ENCODE results near the gene CHRM1.
"Not testable (repeated sequence)": the region's sequence is repeated elsewhere in the genome, so short reads cannot be mapped to it uniquely, and the experiment has no call there.

The CHRM1 gene
- 0 to 0.11 (median 0) reads per million in 9 experiments for total RNA-seq

- ATAC-seq (replicated peaks): no peak
- Mint-ChIP-seq H3K4me1 (ENCODE audit: low read depth in 2 of 2) (peaks cover 13 to 17% of the 10 kb centered on the region in 2 donors), H3K27me3 (peaks cover 50 to 81% of the 10 kb centered on the region in 2 donors), H3K4me3 (peak within 1 kb of the TSS in 1 of 2 donors; percentile 75), H3K9me3 (no peaks in the 10 kb centered on the region), H3K36me3 (ENCODE audit: insufficient read depth) (peaks cover 11% of the 10 kb centered on the region), H3K27ac (no peak within 1 kb of the TSS)
- DNase-seq: no peak
These were observed at the start of gene CHRM1 for GRCh38 chr11:62921201-62921572. CHRM1 (minus strand) TSS chr11:62921363; CDS start chr11:62911100, 10,263 bp downstream.

GRCh38 chr11:62965574-62965973, 44.4 kb upstream of the CHRM1 start:
- H3K9me3 Mint-ChIP-seq: no peaks in the 10 kb centered on the region
- H3K4me3 Mint-ChIP-seq: no peak overlapping the region
- H3K4me1 Mint-ChIP-seq (ENCODE audit: low read depth in 2 of 2): no peaks in the 10 kb centered on the region
- DNase-seq: no peak
- peaks cover 43 to 57% of the 10 kb centered on the region in 2 donors for H3K27me3 Mint-ChIP-seq
- H3K36me3 Mint-ChIP-seq (ENCODE audit: insufficient read depth): no peaks in the 10 kb centered on the region
- ATAC-seq (replicated peaks): no peak
- H3K27ac Mint-ChIP-seq: no peak overlapping the region

- H3K4me1 Mint-ChIP-seq (ENCODE audit: low read depth in 2 of 2): no peaks in the 10 kb centered on the region
- H3K9me3 Mint-ChIP-seq: no peaks in the 10 kb centered on the region
- H3K27me3 Mint-ChIP-seq: peaks cover 49 to 66% of the 10 kb centered on the region in 2 donors
- ATAC-seq (replicated peaks) (no peak), DNase-seq (no peak)
- H3K36me3 Mint-ChIP-seq (ENCODE audit: insufficient read depth): no peaks in the 10 kb centered on the region
- H3K4me3 Mint-ChIP-seq: no peak overlapping the region
- no peak overlapping the region for H3K27ac Mint-ChIP-seq
These were observed 41.2 kb upstream of the CHRM1 start for GRCh38 chr11:62962391-62962790.

GRCh38 chr11:62961017-62961570, 39.9 kb upstream of the CHRM1 start:
- no peak for ATAC-seq (replicated peaks)
- H3K4me3 Mint-ChIP-seq: no peak overlapping the region
- no peak for DNase-seq
- H3K27ac Mint-ChIP-seq: no peak overlapping the region
- H3K27me3 Mint-ChIP-seq: peaks cover 44 to 62% of the 10 kb centered on the region in 2 donors
- H3K36me3 Mint-ChIP-seq (ENCODE audit: insufficient read depth): no peaks in the 10 kb centered on the region
- no peaks in the 10 kb centered on the region for H3K4me1 Mint-ChIP-seq (ENCODE audit: low read depth in 2 of 2)
- H3K9me3 Mint-ChIP-seq: no peaks in the 10 kb centered on the region

- Mint-ChIP-seq H3K27ac (no peak overlapping the region), H3K4me3 (no peak overlapping the region), H3K9me3 (no peaks in the 10 kb centered on the region), H3K4me1 (ENCODE audit: low read depth in 2 of 2) (no peaks in the 10 kb centered on the region), H3K36me3 (ENCODE audit: insufficient read depth) (no peaks in the 10 kb centered on the region), H3K27me3 (peaks cover 40 to 61% of the 10 kb centered on the region in 2 donors)
- ATAC-seq (replicated peaks) (no peak), DNase-seq (no peak)
These were observed 38.3 kb upstream of the CHRM1 start for GRCh38 chr11:62959422-62959980.

- no peak overlapping the region for H3K4me3 Mint-ChIP-seq
- no peaks in the 10 kb centered on the region for H3K4me1 Mint-ChIP-seq (ENCODE audit: low read depth in 2 of 2)
These were observed 37.6 kb upstream of the CHRM1 start for GRCh38 chr11:62958547-62959421.

GRCh38 chr11:62957147-62957546, 36.0 kb upstream of the CHRM1 start:
- ATAC-seq (replicated peaks) (no peak), DNase-seq (no peak)
- Mint-ChIP-seq H3K4me3 (no peak overlapping the region), H3K9me3 (no peaks in the 10 kb centered on the region), H3K27me3 (peaks cover 36 to 53% of the 10 kb centered on the region in 2 donors), H3K36me3 (ENCODE audit: insufficient read depth) (no peaks in the 10 kb centered on the region), H3K4me1 (ENCODE audit: low read depth in 2 of 2) (no peaks in the 10 kb centered on the region), H3K27ac (no peak overlapping the region)

More at GRCh38 chr11:62958547-62959421, 37.6 kb upstream of the CHRM1 start:
- H3K27ac Mint-ChIP-seq: no peak overlapping the region
- H3K27me3 Mint-ChIP-seq: peaks cover 40 to 64% of the 10 kb centered on the region in 2 donors
- DNase-seq (no peak), ATAC-seq (replicated peaks) (no peak)
- H3K36me3 Mint-ChIP-seq (ENCODE audit: insufficient read depth): no peaks in the 10 kb centered on the region
- no peaks in the 10 kb centered on the region for H3K9me3 Mint-ChIP-seq

GRCh38 chr11:62954478-62954877, 33.3 kb upstream of the CHRM1 start:
- DNase-seq (no peak), ATAC-seq (replicated peaks) (no peak)
- Mint-ChIP-seq H3K4me3 (no peak overlapping the region), H3K36me3 (ENCODE audit: insufficient read depth) (no peaks in the 10 kb centered on the region), H3K9me3 (no peaks in the 10 kb centered on the region), H3K27me3 (peaks cover 54 to 55% of the 10 kb centered on the region in 2 donors), H3K4me1 (ENCODE audit: low read depth in 2 of 2) (no peaks in the 10 kb centered on the region), H3K27ac (no peak overlapping the region)

- ATAC-seq (replicated peaks): no peak
- Mint-ChIP-seq H3K4me1 (ENCODE audit: low read depth in 2 of 2) (no peaks in the 10 kb centered on the region), H3K36me3 (ENCODE audit: insufficient read depth) (no peaks in the 10 kb centered on the region), H3K9me3 (no peaks in the 10 kb centered on the region), H3K27ac (no peak overlapping the region), H3K27me3 (peaks cover 53 to 55% of the 10 kb centered on the region in 2 donors), H3K4me3 (no peak overlapping the region)
- no peak for DNase-seq
These were observed 32.6 kb upstream of the CHRM1 start for GRCh38 chr11:62953811-62954210.

GRCh38 chr11:62948765-62949320, 27.7 kb upstream of the CHRM1 start:
- no peaks in the 10 kb centered on the region for H3K36me3 Mint-ChIP-seq (ENCODE audit: insufficient read depth)
- DNase-seq (no peak), ATAC-seq (replicated peaks) (no peak)
- no peak overlapping the region for H3K4me3 Mint-ChIP-seq
- H3K27ac Mint-ChIP-seq: no peak overlapping the region
- no peaks in the 10 kb centered on the region for H3K9me3 Mint-ChIP-seq
- peaks cover 58 to 65% of the 10 kb centered on the region in 2 donors for H3K27me3 Mint-ChIP-seq
- H3K4me1 Mint-ChIP-seq (ENCODE audit: low read depth in 2 of 2): no peaks in the 10 kb centered on the region

- ATAC-seq (replicated peaks): not testable (repeated sequence)
These were observed 24.4 kb upstream of the CHRM1 start for GRCh38 chr11:62945538-62945937.

GRCh38 chr11:62937528-62937927, 16.4 kb upstream of the CHRM1 start:
- peaks cover 0 to 23% of the 10 kb centered on the region in 2 donors for H3K27me3 Mint-ChIP-seq
- H3K4me1 Mint-ChIP-seq (ENCODE audit: low read depth in 2 of 2): not testable (repeated sequence)

More at GRCh38 chr11:62945538-62945937, 24.4 kb upstream of the CHRM1 start:
- H3K4me1 Mint-ChIP-seq (ENCODE audit: low read depth in 2 of 2); H3K9me3 Mint-ChIP-seq; H3K36me3 Mint-ChIP-seq (ENCODE audit: insufficient read depth); H3K27ac Mint-ChIP-seq; DNase-seq; H3K4me3 Mint-ChIP-seq: not testable (repeated sequence)
- peaks cover 63 to 66% of the 10 kb centered on the region in 2 donors for H3K27me3 Mint-ChIP-seq

GRCh38 chr11:62934496-62934785, 13.3 kb upstream of the CHRM1 start:
- Mint-ChIP-seq H3K4me1 (ENCODE audit: low read depth in 2 of 2) (no peaks in the 10 kb centered on the region), H3K27me3 (peaks cover 14 to 53% of the 10 kb centered on the region in 2 donors), H3K4me3 (no peak overlapping the region), H3K36me3 (ENCODE audit: insufficient read depth) (no peaks in the 10 kb centered on the region), H3K27ac (no peak overlapping the region), H3K9me3 (no peaks in the 10 kb centered on the region)
- DNase-seq: no peak
- no peak for ATAC-seq (replicated peaks)

More at GRCh38 chr11:62937528-62937927, 16.4 kb upstream of the CHRM1 start:
- H3K9me3 Mint-ChIP-seq; DNase-seq; H3K27ac Mint-ChIP-seq; H3K4me3 Mint-ChIP-seq; ATAC-seq (replicated peaks); H3K36me3 Mint-ChIP-seq (ENCODE audit: insufficient read depth): not testable (repeated sequence)

All from effector memory CD8-positive, alpha-beta T cell (primary cell).